Activated CD8-positive, alpha-beta memory T cell treated with anti-CD3 and anti-CD28 coated beads, Interleukin-2, amount 50 U/mL, for 24 hours (primary cell): ENCODE results near the gene CD3G.
A peak's percentile ranks its signal among the peaks of the same experiment; 100 is the strongest.

ENCODE experiments used
- DNase-seq: peaks from one replicate; pipeline ENCODE4 v3.0.0-alpha.2; 2020; ENCODE audit errors: extremely low read depth

CD3G gene

DNA sequence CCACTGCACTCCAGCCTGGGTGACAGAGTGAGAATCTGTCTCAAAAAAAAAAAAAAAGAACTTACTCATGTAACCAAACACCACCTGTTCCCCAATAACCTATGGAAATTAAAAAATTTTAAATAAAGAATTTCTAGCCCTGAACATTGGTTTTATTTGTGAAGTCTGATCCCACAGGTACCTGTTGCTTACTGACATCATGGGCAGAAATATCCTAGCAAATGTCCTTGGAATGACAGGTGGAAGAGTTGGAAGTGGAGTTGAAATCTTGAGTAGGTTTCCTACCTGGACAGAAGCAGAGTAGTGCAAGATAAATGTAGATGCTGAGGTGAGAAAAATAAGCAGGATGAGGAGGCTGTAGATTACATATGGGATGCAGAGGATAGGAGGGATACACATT is 18.9 kb upstream of the CD3G start:
- DNase-seq = no peak

DNA sequence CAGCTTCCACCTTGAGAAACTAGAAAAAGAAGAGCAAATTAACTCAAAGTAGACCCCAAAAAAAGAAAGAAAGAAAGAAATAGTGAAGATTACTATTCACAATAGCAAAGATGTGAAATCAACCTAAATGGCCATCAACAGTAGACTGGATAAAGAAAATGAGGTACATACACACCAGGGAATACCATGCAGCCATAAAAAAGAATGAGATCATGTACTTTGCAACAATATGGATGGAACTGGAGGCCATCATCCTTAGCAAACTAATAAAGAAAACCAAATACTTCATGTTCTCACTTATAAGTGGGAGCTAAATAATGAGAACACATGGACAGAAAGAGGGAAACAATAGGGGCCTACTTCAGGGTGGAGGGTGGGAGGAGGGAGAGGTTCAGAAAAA is 15.4 kb upstream of the CD3G start:
- no peak for DNase-seq

DNA sequence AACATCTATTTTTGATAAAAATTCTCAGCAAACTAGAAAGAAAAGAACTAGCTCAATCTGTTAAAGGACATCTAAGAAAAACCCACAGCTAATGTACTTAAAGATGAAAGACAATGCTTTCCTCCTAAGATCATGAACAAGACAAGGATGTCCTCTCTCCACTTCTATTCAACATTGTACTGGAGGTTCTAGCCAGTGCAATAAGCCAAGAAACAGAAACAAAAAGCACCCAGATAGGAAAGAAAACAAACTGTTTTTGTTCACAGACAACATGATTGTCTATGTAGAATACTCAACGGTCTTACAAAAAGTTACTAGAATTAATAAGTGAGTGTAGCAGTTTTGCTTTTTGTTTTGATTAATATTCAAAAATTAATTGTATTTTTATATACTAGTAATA is 9.4 kb upstream of the CD3G start:
- DNase-seq = no peak

DNA sequence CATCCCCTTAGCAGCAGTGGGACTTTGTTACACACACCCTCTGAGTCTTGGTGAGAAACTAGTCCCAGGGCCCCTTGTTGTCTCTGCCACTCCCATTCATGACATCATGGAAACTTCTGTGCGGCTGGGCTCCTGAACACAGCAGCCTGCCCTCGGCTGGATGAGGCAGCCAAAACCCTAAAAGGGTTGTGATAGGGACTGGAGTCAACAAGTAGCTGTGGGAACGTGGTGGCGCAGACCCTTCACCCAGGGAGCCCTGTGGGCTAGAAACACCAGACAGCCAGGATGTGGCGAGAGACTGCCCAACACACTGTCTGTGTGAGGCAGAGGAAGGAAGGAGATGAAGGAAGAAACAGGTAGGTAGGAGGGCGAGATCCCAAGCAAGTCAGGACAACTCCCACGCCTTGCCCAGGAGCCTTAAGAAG is 5.5 kb upstream of the CD3G start:
- DNase-seq = peak; percentile 78

DNA sequence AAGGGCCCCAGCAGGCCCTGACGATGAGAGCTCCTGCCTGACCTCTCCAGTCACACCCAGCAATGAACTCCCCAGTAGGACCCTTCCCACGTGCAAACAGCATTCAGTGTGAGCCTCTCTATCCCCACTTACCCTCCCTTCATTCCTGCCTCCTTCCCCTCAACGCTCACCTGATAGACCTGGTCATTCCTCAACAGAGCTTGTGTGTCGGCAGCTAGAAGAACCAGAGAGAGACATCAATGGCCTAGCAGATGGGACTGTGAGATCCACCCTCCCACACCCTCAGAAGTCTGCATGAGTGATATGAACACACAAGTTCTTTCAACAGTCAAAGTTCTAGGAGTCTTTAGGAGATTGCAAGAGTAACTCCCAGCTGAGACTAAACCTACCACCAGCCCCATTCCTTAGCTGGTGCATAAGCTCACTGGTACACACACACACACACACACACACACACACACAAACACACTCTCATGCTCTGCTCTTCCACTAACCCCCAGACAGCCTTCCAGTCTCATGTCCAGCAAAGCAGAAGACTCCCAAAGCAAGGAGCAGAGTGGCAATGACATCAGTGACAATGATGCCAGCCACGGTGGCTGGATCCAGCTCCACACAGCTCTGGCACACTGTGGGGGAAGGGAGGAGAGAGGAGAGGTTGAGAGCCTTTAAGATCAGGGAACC is 4.7 kb upstream of the CD3G start:
- no peak for DNase-seq

DNA sequence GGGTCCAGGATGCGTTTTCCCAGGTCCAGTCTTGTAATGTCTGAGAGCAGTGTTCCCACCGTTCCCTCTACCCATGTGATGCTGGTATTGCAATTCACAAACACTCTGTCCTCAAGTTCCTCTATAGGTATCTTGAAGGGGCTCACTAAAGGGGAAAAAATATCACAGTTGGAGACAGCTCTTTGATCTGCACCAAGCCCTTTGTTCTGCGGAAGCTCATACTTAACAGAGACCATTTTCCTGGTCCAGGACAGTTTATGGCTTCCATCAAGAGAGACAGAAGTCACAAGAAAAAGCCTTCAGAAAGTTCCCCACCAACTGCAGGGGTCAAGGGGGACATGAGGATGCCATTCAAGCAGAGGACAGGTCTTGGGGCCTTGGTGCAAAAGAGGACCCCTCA is 3.7 kb upstream of the CD3G start:
- no peak for DNase-seq

DNA sequence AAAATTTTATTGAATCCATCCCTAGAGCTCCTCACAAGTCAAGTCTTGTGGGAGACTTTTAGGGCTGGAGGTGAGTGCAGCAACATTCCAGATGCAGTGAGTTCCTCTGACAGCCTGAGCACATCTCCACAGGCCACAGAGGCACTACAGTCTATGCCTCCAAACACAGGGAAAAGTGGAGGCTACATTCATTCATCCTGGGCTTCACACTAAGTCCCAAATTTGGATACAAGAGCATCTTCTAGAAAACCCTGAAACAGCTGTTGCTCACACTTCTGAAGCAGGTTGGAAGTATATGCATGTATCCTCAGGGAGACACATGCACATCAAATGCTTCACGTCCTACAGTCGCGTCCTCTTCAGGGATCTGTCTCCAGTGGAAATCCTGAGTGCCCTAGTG is 2.9 kb upstream of the CD3G start:
- no peak for DNase-seq

DNA sequence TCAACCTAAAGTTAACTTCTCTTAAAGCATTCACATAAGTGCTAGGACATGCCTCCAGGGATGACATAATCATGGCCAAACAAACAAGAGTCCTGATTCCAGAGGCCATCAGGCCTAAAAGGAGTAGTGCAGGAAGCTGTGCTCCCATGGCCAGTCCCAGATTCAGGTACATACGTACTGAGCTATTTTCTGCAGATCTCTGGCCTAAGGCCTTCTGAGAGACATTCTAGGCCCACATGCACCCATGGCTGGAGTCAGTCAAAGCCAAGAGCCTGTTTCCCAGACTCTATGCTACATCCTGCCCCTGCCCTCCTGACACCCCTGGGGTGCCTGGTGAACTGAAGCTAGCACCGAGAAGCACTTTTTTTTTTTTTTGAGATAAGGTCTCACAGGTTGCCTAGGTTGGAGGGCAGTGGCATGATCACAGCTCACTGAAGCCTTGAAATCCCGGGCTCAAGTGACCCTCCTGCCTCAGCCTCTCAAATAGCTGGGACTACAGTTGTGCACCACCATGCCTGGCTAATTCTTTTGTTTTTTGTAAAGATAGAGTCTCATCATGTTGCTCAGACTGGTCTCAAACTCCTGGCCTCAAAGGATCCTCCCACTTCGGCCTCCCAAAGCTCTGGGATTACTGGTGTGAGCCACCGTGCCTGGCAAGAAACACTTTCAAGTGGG is 2.2 kb upstream of the CD3G start:
- DNase-seq = no peak

DNA sequence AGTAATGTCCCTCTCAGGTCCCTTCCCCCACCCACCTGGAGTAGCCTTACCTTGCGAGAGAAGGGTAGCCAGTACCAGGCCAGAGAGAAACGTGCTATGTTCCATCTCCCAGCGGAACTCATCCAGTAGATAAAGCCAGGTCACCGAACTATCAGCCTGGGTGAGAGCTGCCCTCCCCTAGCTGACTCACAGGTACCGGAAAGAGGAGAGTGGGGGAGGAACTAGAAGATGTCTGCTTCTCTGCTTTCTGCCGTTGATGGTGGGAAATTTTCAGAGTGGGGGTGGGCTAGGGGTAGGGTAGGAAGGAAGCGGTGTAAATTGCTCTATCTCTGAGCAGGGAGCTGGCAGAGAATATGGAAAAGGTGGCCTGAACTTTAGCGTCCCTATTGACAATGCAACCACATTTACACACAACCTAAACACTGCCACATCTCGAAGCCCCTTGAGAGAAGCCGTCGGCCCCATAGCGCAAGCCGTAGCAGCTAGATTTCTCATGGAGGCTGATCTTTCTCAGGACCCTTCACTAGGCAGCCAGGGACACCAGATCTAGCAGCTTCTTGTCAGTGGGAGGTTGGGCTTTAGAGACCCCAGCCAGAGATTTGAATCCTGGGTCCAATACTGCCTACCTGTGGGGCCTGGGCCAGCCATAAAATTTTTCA is 1.5 kb upstream of the CD3G start, which contains the start of gene CD3D:
CD3D (minus strand) TSS at position 203 of the 659 bp plus-strand sequence; CDS start at position 105, 98 bp downstream.
- DNase-seq = no peak

DNA sequence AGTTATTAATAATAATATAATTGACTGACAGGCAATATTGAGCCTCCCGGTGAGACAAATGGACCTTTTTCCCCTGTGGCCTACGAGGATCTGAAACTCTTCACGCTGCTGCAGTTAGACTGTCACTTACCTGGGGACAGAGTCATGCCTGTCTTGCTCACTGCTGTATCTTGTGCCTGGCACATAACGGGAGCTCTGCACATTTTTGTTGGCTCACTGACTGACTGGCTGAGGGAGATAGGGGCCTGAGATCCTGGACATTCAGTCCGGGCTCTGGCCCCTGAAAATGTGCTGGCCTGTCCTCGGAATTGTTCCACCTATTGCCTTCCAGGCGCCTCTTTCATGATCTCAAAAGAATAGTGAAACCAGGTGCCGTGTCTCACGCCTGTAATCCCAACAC is 896 bp upstream of the CD3G start:
- no peak for DNase-seq

DNA sequence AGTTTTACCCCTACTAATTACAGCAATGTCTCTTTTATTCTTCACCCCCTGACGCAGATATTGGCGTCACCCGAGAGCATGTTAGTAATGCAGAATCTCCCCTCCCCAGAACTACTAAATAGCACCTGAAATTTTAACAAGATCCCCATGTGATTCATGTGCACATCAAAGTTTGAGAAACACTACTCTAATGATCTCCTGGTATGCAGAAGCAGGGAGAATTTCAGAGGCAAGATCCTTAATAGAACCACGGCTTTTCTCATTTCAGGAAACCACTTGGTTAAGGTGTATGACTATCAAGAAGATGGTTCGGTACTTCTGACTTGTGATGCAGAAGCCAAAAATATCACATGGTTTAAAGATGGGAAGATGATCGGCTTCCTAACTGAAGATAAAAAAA is 5.3 kb downstream of the CD3G start:
- DNase-seq = no peak

DNA sequence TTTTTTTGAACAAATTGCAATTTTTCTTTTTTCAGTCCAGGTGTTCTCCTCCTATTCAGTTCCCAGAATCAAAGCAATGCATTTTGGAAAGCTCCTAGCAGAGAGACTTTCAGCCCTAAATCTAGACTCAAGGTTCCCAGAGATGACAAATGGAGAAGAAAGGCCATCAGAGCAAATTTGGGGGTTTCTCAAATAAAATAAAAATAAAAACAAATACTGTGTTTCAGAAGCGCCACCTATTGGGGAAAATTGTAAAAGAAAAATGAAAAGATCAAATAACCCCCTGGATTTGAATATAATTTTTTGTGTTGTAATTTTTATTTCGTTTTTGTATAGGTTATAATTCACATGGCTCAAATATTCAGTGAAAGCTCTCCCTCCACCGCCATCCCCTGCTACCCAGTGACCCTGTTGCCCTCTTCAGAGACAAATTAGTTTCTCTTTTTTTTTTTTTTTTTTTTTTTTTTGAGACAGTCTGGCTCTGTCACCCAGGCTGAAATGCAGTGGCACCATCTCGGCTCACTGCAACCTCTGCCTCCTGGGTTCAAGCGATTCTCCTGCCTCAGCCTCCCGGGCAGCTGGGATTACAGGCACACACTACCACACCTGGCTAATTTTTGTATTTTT is 9.1 kb downstream of the CD3G start:
- DNase-seq = no peak

DNA sequence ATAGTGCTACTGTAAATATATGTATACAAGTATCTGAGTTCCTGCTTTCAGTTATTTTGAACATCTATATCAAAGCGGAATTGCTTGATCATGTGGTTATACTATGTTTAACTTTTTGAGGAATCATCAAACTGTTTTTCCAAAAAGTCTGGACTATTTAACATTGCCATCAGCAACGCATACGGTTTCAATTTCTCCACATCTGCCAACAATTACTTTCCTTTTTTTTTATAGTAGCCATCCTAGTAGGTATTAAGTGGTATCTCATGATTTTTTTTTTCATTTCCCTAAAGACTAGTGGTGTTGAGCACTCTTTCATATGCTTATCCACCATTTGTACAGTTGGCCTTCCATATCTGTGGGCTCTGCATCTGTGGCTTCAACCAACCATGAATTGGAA is 13.9 kb downstream of the CD3G start:
- no peak for DNase-seq

DNA sequence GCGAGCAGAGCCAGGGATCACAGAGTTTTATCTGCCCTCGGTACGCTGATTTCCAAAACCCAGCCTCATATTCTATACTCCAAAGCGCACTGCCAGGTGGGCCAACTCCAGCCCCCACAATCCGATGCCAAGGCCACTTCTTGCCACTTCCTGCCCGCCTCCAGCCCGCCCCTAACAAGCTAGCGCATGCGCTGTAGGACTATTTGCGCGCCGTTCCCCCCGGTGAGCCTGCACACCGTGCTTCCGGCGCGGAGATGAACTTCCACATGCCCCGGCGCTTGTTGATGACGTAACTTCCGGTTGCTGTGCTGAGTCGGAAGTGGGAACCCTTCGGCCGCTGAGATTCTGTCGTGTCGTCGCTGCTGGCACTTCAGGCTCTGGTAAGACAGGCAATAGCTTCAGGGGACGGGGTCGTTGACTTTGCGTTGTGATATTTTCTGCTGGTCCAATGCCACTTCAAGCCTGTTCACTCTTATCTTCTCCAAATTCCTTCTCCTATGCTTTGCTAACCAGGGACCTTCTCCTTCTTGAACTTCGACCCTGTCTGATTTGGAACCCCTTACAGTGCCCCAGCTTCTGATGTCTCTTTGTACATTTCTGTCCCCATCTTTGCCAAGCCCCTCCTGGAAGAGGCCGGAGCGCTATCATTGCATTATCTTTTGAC is 15.3 kb downstream of the CD3G start, which contains the start of gene UBE4A:
UBE4A (plus strand) TSS at position 306 of the 664 bp plus-strand sequence. CDS start 5,481 bp downstream, outside the sequence.
- DNase-seq = peak; percentile 98

DNA sequence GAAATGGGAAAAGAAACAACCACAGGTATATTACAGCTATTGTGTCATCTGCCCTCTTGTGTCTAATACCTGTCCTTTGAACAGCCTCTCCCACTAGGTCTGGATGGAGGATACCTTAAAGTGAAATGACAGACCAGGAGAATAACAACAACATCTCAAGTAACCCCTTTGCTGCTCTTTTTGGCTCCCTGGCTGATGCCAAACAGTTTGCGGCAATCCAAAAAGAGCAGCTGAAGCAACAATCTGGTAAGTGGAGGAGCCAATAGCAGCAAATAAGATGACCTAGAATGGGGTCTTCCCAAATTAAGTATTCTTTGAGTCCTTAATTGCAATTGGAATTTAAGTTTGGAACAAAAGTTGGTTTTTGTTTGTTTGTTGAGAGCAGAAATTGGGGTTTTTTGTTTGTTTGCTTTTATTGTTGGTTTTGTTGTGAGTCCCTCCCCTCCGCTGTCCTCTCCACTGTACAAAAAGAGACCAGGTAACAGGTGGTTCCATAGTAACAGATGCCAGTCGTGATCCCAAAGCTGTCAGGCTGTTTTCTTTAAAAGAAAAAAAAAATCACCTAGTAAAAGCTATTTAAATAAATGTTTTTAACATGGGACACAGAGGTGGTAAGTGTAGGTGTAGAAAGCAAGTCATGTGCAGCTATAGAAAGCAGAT is 20.9 kb downstream of the CD3G start:
- no peak for DNase-seq

DNA sequence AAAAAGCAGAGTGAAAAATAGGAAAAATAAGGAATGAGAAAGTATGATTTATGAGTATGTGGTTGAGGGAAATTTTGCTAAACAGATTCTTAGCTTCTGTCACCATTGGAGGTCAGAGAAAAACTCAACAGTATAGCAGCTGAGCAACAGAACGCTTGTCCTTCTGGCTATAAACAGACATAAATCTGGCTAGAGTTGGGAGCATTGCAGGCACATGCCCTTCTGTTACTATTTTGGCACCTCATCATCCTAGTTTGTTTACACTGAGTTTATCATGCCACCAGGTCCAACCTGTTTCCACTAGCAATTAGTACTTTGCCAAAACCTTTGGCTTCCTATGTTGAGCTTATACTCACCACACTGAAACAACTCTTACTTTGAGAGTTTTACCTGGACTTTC is 22.1 kb downstream of the CD3G start:
- DNase-seq = no peak

DNA sequence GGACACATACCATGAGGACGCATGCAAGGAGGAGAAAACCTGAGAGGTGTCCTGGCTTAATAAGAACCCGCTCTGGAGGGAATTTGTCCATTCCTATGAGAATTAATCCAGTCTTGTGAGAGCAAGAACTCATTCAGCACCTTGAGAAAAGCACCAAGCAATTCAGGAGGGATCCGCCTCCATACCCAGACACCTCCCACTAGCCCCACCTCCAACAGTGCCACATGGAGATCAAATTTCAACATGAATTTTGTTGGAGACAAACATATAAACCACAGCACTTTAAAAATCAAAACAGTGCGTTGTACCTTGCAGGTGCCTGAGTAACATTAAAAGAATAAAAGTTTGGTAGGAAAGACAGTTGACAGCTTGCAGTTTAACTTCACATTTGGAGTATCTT is 26.6 kb downstream of the CD3G start:
- no peak for DNase-seq

DNA sequence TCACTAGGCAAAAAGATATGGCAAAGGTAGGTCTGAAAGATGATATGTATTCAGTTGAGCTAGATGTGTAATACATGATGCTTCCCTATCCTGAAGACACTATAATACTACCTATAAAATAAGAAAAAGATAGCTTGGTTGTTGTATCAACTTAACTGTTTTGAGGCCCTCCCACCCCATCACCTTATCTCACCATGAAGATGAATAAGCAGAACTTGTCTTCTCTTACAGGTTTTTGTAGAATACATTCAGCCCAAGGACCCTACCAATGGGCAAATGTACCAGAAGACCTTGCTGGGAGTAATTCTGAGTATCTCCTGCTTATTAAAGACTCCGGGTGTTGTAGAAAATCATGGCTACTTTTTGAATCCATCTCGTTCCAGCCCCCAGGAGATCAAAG is 29.1 kb downstream of the CD3G start:
- no peak for DNase-seq

DNA sequence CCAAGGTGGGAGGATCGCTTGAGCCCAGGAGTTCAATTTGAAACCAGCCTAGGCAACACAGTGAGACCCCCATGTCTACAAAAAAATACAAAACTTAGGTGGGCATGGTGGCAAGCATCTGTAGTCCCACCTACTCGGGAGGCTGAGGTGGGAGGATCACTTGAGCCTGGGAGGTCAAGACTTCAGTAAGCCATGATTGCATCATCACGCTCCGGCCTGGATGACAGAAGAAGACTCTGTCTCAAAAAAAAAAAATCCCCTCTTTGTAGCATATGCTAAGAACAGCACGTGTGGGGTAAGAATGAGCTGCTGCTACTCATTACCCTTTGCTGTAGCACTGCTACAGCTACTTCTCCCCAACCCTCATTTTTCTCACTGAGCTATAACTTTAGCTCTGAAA is 29.7 kb downstream of the CD3G start:
- DNase-seq = no peak

DNA sequence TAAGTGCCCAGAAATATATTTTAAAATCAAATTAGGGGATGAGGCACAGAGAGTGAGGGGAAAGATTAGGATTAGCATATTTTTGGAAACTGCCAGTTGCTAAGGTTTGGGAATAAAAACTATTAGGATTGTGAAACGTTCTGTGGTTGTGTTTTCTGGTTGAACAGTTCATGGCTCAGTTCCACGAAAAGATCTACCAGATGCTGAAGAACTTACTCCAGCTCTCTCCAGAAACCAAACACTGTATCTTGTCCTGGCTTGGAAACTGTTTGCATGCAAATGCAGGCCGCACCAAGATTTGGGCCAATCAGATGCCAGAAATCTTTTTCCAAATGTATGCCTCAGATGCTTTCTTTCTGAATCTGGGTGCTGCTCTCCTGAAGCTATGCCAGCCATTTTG is 30.6 kb downstream of the CD3G start:
- DNase-seq = no peak

DNA sequence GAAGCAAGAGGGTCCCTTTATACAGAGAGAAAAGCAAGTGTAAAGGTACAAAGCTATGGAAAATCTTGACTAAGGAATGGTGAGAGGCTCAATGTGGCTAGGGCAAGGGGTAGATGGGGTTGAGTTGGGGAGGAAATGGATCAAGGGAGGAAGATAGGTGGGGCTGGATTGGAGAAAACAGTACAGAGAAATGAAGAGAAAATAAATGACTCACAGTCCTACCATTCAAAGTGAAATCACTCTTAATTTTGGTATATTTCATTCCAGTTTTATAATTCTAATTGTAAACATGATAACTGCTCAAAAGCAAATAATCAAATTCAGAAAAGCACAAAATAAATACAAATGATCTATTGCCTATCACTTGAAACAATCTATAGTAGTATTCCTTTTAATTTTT is 31.8 kb downstream of the CD3G start:
- no peak for DNase-seq

DNA sequence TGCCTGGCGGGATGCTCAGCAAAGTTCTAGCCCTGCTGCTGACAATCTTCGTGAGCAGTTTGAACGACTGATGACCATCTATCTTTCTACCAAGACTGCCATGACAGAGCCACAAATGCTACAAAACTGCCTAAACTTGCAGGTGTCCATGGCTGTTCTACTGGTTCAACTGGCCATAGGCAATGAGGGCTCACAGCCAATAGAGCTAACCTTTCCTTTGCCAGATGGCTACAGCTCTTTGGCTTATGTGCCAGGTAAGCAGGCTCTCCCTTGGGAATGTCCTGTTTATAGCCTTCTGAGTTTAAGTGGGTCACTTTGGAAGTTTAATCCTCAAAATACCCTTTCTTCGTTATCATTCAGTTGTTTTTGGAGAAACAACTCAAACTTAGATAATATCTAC is 35.4 kb downstream of the CD3G start:
- DNase-seq = no peak
